Astrocyte (in vitro differentiated cells and primary cell): ENCODE measurements around the gene CFAP74. TPM values are rescaled to one million over a fixed set of nuclear protein-coding genes. Genes with fewer than 3 reads are reported as not detected.

ENCODE experiments used
- DNase-seq: peaks from one replicate; pipeline ENCODE4 v3.0.0-alpha.2; 2010; ENCODE audit warnings: low read depth
- FAIRE-seq: peaks from 2 replicates; lab custom pipeline; 2011; peaks lifted over from hg19 to GRCh38; lab: Jason Lieb, UNC
- H2AFZ ChIP-seq: 2 replicates; pipeline ENCODE4 v1.6.0; 2012; ENCODE audit warnings: low read depth, low read length, inconsistent platforms
- H3K27ac ChIP-seq: 2 replicates; pipeline ENCODE4 v1.5.1; 2011; ENCODE audit warnings: low read depth, low read length, inconsistent platforms
- H3K27me3 ChIP-seq: 2 replicates; pipeline ENCODE4 v1.6.0; 2011; ENCODE audit warnings: low read length, inconsistent platforms; ENCODE audit not compliant: insufficient read depth
- H3K36me3 ChIP-seq: 2 replicates; pipeline ENCODE4 v1.5.1; 2011; ENCODE audit warnings: low read length, inconsistent platforms; ENCODE audit not compliant: insufficient read depth
- H3K4me1 ChIP-seq: 2 replicates; pipeline ENCODE4 v1.5.1; 2011; ENCODE audit warnings: low read length, inconsistent platforms; ENCODE audit not compliant: insufficient read depth
- H3K4me2 ChIP-seq: 2 replicates; pipeline ENCODE4 v1.6.0; 2012; ENCODE audit warnings: low read length, inconsistent platforms
- H3K4me3 ChIP-seq: 2 replicates; pipeline ENCODE4 v1.5.1; 2011; ENCODE audit warnings: low read depth, mild to moderate bottlenecking, low read length, inconsistent platforms; ENCODE audit not compliant: insufficient read depth
- H3K79me2 ChIP-seq: 2 replicates; pipeline ENCODE4 v1.6.0; 2012; ENCODE audit warnings: mild to moderate bottlenecking, low read length, inconsistent platforms; ENCODE audit not compliant: insufficient read depth
- H3K9ac ChIP-seq: 2 replicates; pipeline ENCODE4 v1.6.0; 2012; ENCODE audit warnings: mild to moderate bottlenecking, low read length, inconsistent platforms
- H3K9me3 ChIP-seq: 2 replicates; pipeline ENCODE4 v1.5.1; 2012; ENCODE audit warnings: low read depth, mild to moderate bottlenecking, low read length, inconsistent platforms; ENCODE audit not compliant: insufficient read depth
- H4K20me1 ChIP-seq: 2 replicates; pipeline ENCODE4 v1.6.0; 2012; ENCODE audit warnings: low read length, inconsistent platforms; ENCODE audit not compliant: insufficient read depth
- H3K27ac Mint-ChIP-seq: one replicate; pipeline ENCODE4 v1.8.0; 2021; ENCODE audit warnings: mild to moderate bottlenecking, mixed read lengths; ENCODE audit not compliant: unreplicated experiment
- H3K27me3 Mint-ChIP-seq: one replicate; pipeline ENCODE4 v1.8.0; 2021; ENCODE audit warnings: low read depth, mixed read lengths; ENCODE audit not compliant: unreplicated experiment
- H3K36me3 Mint-ChIP-seq: one replicate; pipeline ENCODE4 v1.8.0; 2021; ENCODE audit warnings: low read depth, mixed read lengths; ENCODE audit not compliant: unreplicated experiment
- H3K4me1 Mint-ChIP-seq: one replicate; pipeline ENCODE4 v1.8.0; 2021; ENCODE audit warnings: low read depth, mixed read lengths; ENCODE audit not compliant: unreplicated experiment
- H3K4me3 Mint-ChIP-seq: one replicate; pipeline ENCODE4 v1.8.0; 2021; ENCODE audit warnings: mild to moderate bottlenecking, moderate library complexity, mixed read lengths; ENCODE audit not compliant: unreplicated experiment
- H3K9me3 Mint-ChIP-seq: one replicate; pipeline ENCODE4 v1.8.0; 2021; ENCODE audit warnings: mild to moderate bottlenecking, mixed read lengths; ENCODE audit not compliant: unreplicated experiment
- CTCF ChIP-seq: IDR thresholded peaks from 2 replicates; pipeline ENCODE4 v1.5.1; 2011; ENCODE audit warnings: low read depth, mild to moderate bottlenecking, inconsistent platforms, low read length, moderate library complexity; ENCODE audit not compliant: insufficient read depth
- EZH2 ChIP-seq: IDR thresholded peaks from 2 replicates; pipeline ENCODE4 v1.6.1; 2012; ENCODE audit warnings: mild to moderate bottlenecking, low read length, inconsistent platforms; ENCODE audit not compliant: insufficient read depth
- total RNA-seq: library from RNA; stranded (reverse); gene quantifications from 2 replicates; pipeline ENCODE4 v1.2.1, GENCODE V29; 2021

The CFAP74 gene
- total RNA-seq, 1 donor from 2014 or later: not detected

- H3K36me3 Mint-ChIP-seq: no peaks in the 10 kb centered on the region
- Histone ChIP-seq H4K20me1 (no peaks in the 10 kb centered on the region), H3K4me3 (no peak overlapping the region), H2AFZ (no peak overlapping the region), H3K4me1 (no peaks in the 10 kb centered on the region), H3K36me3 (no peaks in the 10 kb centered on the region), H3K27me3 (peaks cover 5% of the 10 kb centered on the region), H3K9me3 (peaks cover 3% of the 10 kb centered on the region), H3K27ac (no peak overlapping the region), H3K79me2 (no peaks in the 10 kb centered on the region), H3K4me2 (no peak overlapping the region), H3K9ac (no peak overlapping the region)
- H3K4me3 Mint-ChIP-seq: no peak overlapping the region
- no peaks in the 10 kb centered on the region for H3K9me3 Mint-ChIP-seq
- no peak for TF ChIP-seq EZH2
- no peak for TF ChIP-seq CTCF
- peaks cover 7% of the 10 kb centered on the region for H3K4me1 Mint-ChIP-seq
- DNase-seq (no peak), FAIRE-seq (no peak)
- H3K27me3 Mint-ChIP-seq: peaks cover 9% of the 10 kb centered on the region
- H3K27ac Mint-ChIP-seq: no peak overlapping the region
Observed at GRCh38 chr1:1966071-1966740, 37.4 kb downstream of the CFAP74 start.

- H3K4me1 ChIP-seq: no peaks in the 10 kb centered on the region
- Mint-ChIP-seq H3K27ac (no peak overlapping the region), H3K4me1 (peaks cover 12% of the 10 kb centered on the region), H3K9me3 (no peaks in the 10 kb centered on the region), H3K36me3 (no peaks in the 10 kb centered on the region), H3K4me3 (no peak overlapping the region), H3K27me3 (peaks cover 14% of the 10 kb centered on the region)
- DNase-seq: no peak
- TF ChIP-seq CTCF: no peak
- no peak for TF ChIP-seq EZH2
- no peaks in the 10 kb centered on the region for H4K20me1 ChIP-seq
- no peak overlapping the region for H3K4me3 ChIP-seq
- no peak overlapping the region for H2AFZ ChIP-seq
- H3K9ac ChIP-seq: no peak overlapping the region
- H3K36me3 ChIP-seq: no peaks in the 10 kb centered on the region
- peaks cover 9% of the 10 kb centered on the region for H3K27me3 ChIP-seq
- H3K27ac ChIP-seq: no peak overlapping the region
- H3K79me2 ChIP-seq: no peaks in the 10 kb centered on the region
- FAIRE-seq: no peak
- H3K9me3 ChIP-seq: no peaks in the 10 kb centered on the region
- no peak overlapping the region for H3K4me2 ChIP-seq
Observed at GRCh38 chr1:1965546-1965945, 38.0 kb downstream of the CFAP74 start.

GRCh38 chr1:1964811-1965210 lies 38.8 kb downstream of the CFAP74 start:
- no peak overlapping the region for H3K4me3 ChIP-seq
- FAIRE-seq: no peak
- no peaks in the 10 kb centered on the region for H3K36me3 Mint-ChIP-seq
- H3K27ac ChIP-seq: no peak overlapping the region
- H3K27me3 Mint-ChIP-seq: peaks cover 14% of the 10 kb centered on the region
- no peaks in the 10 kb centered on the region for H3K9me3 Mint-ChIP-seq
- H3K79me2 ChIP-seq: no peaks in the 10 kb centered on the region
- no peak overlapping the region for H3K9ac ChIP-seq
- H2AFZ ChIP-seq: no peak overlapping the region
- DNase-seq: no peak
- no peaks in the 10 kb centered on the region for H3K9me3 ChIP-seq
- H3K4me3 Mint-ChIP-seq: no peak overlapping the region
- TF ChIP-seq CTCF (no peak), EZH2 (no peak)
- H3K27me3 ChIP-seq: peaks cover 10% of the 10 kb centered on the region
- H3K4me1 ChIP-seq: peaks cover 1% of the 10 kb centered on the region
- no peaks in the 10 kb centered on the region for H3K36me3 ChIP-seq
- H3K4me2 ChIP-seq: no peak overlapping the region
- no peak overlapping the region for H3K27ac Mint-ChIP-seq
- peaks cover 12% of the 10 kb centered on the region for H3K4me1 Mint-ChIP-seq
- H4K20me1 ChIP-seq: no peaks in the 10 kb centered on the region
